Liver (tissue), 9 donors: ENCODE results near the gene ATAD5. TPM values are rescaled to one million over a fixed set of nuclear protein-coding genes. Genes with fewer than 3 reads are reported as not detected.

Experiments used
- DNase-seq: peaks from one replicate; pipeline ENCODE4 v3.0.0-alpha.2; 2017; ENCODE audit warnings: low spot score
- H3K27ac ChIP-seq, 2 donors: one replicate each; pipeline ENCODE4 v1.7.0; 2013; ENCODE audit warnings: inconsistent platforms in 2 of 2, low read length in 2 of 2, control low read depth in 1 of 2, low read depth in 1 of 2, mild to moderate bottlenecking in 1 of 2
- H3K27me3 ChIP-seq, 4 donors: one replicate each; pipeline versions ENCODE4 v1.6.1 to v1.7.0; 2013; ENCODE audit warnings: low read length in 3 of 4, inconsistent platforms in 1 of 4, mild to moderate bottlenecking in 1 of 4, moderate library complexity in 1 of 4; ENCODE audit not compliant: control insufficient read depth in 4 of 4, insufficient read depth in 4 of 4
- H3K36me3 ChIP-seq, 4 donors: one replicate each; pipeline versions ENCODE4 v1.6.1 to v1.7.0; 2013; ENCODE audit warnings: low read length in 3 of 4, mild to moderate bottlenecking in 3 of 4, low read depth in 1 of 4, moderate library complexity in 1 of 4; ENCODE audit not compliant: control insufficient read depth in 4 of 4, insufficient read depth in 3 of 4
- H3K4me1 ChIP-seq, 4 donors: one replicate each; pipeline versions ENCODE4 v1.6.1 to v1.7.0; 2013; ENCODE audit warnings: low read length in 3 of 4, mild to moderate bottlenecking in 3 of 4, moderate library complexity in 1 of 4; ENCODE audit not compliant: control insufficient read depth in 4 of 4, insufficient read depth in 4 of 4
- H3K4me3 ChIP-seq, 3 donors: one replicate each; pipeline versions ENCODE4 v1.6.1 to v1.7.0; 2013; ENCODE audit warnings: low read length in 3 of 3, control low read depth in 1 of 3, low read depth in 1 of 3, mild to moderate bottlenecking in 1 of 3
- H3K9ac ChIP-seq, 2 donors: one replicate each; pipeline ENCODE4 v1.7.0; 2013; ENCODE audit warnings: low read length in 2 of 2, mild to moderate bottlenecking in 2 of 2, moderate library complexity in 2 of 2, control low read depth in 1 of 2, low read depth in 1 of 2
- H3K9me3 ChIP-seq, 4 donors: one replicate each; pipeline versions ENCODE4 v1.6.1 to v1.7.0; 2013; ENCODE audit warnings: low read length in 3 of 4; ENCODE audit not compliant: control insufficient read depth in 4 of 4
- EGR1 ChIP-seq, 2 donors: IDR thresholded peaks; 2 replicates each; pipeline ENCODE4 v1.6.1; 2016 to 2018; ENCODE audit warnings: antibody characterized with exemption in 2 of 2, low read depth in 2 of 2
- FOXA2 ChIP-seq: IDR thresholded peaks from 2 replicates; pipeline ENCODE4 v1.6.1; 2016; ENCODE audit warnings: antibody characterized with exemption
- GABPA ChIP-seq, 2 donors: IDR thresholded peaks in 1 of 2; conservative IDR thresholded peaks in 1 of 2; 2 replicates each; pipeline ENCODE4 v1.6.1; 2016; ENCODE audit warnings: antibody characterized with exemption in 2 of 2, mild to moderate bottlenecking in 1 of 2, moderate library complexity in 1 of 2
- HNF4A ChIP-seq, 2 donors: conservative IDR thresholded peaks; 2 replicates each; pipeline ENCODE4 v1.6.1; 2016; ENCODE audit warnings: antibody characterized with exemption in 2 of 2, mild to moderate bottlenecking in 2 of 2
- HNF4G ChIP-seq: IDR thresholded peaks from 2 replicates; pipeline ENCODE4 v1.6.1; 2016; ENCODE audit warnings: antibody characterized with exemption
- JUND ChIP-seq, 2 donors: IDR thresholded peaks; 2 replicates each; pipeline ENCODE4 v1.6.1; 2016; ENCODE audit warnings: antibody characterized with exemption in 2 of 2
- NR2F2 ChIP-seq: IDR thresholded peaks from 2 replicates; pipeline ENCODE4 v1.6.1; 2016; ENCODE audit warnings: antibody characterized with exemption
- RAD21 ChIP-seq, 2 donors: IDR thresholded peaks; 2 replicates each; pipeline ENCODE4 v1.6.1; 2016; ENCODE audit warnings: antibody characterized with exemption in 2 of 2, mild to moderate bottlenecking in 2 of 2
- RXRA ChIP-seq, 2 donors: IDR thresholded peaks; 2 replicates each; pipeline ENCODE4 v1.6.1; 2017 to 2018; ENCODE audit warnings: antibody characterized with exemption in 2 of 2, mild to moderate bottlenecking in 1 of 2
- SP1 ChIP-seq: IDR thresholded peaks from 2 replicates; pipeline ENCODE4 v1.6.1; 2018; ENCODE audit warnings: antibody characterized with exemption, mild to moderate bottlenecking
- TAF1 ChIP-seq: conservative IDR thresholded peaks from 2 replicates; pipeline ENCODE4 v1.6.1; 2016; ENCODE audit warnings: antibody characterized with exemption, mild to moderate bottlenecking
- YY1 ChIP-seq: IDR thresholded peaks from 2 replicates; pipeline ENCODE4 v1.6.1; 2016; ENCODE audit warnings: antibody characterized with exemption, mild to moderate bottlenecking
- ZBTB33 ChIP-seq: IDR thresholded peaks from 2 replicates; pipeline ENCODE4 v1.6.1; 2016; ENCODE audit warnings: antibody characterized with exemption
- WGBS: extraction: QIAGEN DNeasy Blood & Tissue Kit; methylation state at CpG from one replicate; pipeline ENCODE4 v1.1.7; 2013; 5-methylcytosine and 5-hydroxymethylcytosine counted together
- polyA plus RNA-seq, 2 donors: library from polyadenylated mRNA; stranded (reverse) in 1 of 2; unstranded in 1 of 2; fragments of 200-250 nt in 1 of 2; fragments of >200 nt in 1 of 2; fragmentation: Nextera tagmentation in 1 of 2; extraction: Ambion mirVana in 1 of 2; gene quantifications; one replicate each; pipeline versions ENCODE4 v1.2.1 to v1.2.3, GENCODE V29; 2013 to 2015
- total RNA-seq, 2 donors: library from RNA; depleted of rRNA; stranded (reverse); fragments of >200 nt; gene quantifications; one replicate each; pipeline ENCODE4 v1.2.3, GENCODE V29; 2014
- TF ChIP-seq, protein P1 (sequence below): fragments of 150-350 bp; IDR thresholded peaks from 2 replicates; pipeline ENCODE4 v1.5.1; 2017; ENCODE audit warnings: improper control_type of control experiment, low read depth, low read length; ENCODE audit not compliant: missing input control
- TF ChIP-seq, protein P2 (sequence below): IDR thresholded peaks from 2 replicates; pipeline ENCODE4 v1.6.1; 2016; ENCODE audit warnings: antibody characterized with exemption, mild to moderate bottlenecking
- TF ChIP-seq, protein P3 (sequence below): IDR thresholded peaks from 2 replicates; pipeline ENCODE4 v1.6.1; 2016; ENCODE audit warnings: antibody characterized with exemption
- donor health status: healthy.
- donor health status: healthy.
- donor health status: healthy.
- donor health status: healthy.
- donor health status: healthy.

Gene ATAD5
- total and polyA plus RNA-seq, 4 donors: 0.15 to 10.6 (median 0.52) TPM

DNA sequence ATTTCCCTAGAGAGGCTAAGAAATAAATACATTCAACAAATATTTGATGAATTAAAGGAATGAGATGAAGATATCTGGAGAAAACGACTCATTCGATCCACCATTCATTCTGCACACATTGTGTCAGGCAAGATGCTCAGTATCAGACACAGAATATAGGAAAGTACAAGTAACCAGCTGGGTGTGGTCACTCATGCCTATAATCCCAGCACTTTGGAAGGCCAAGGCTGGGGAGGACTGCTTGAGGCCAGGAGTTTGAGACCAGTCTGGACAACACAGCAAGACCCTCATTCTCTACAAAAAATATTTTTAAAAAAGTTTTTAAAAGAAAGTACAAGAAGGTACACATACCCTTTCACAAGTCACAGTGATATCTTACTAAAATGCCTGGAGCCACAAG lies 49.6 kb upstream of the ATAD5 start:
- no peak for DNase-seq
- WGBS: 94% methylated on average over 2 of the region's 2 CpGs
- Histone ChIP-seq H3K9me3 (no peaks in the 10 kb centered on the region), H3K4me1 (no peaks in the 10 kb centered on the region), H3K27ac (no peak overlapping the region), H3K36me3 (peaks cover 0 to 11% (median 5%) of the 10 kb centered on the region in 4 donors), H3K27me3 (no peaks in the 10 kb centered on the region), H3K9ac (no peak overlapping the region), H3K4me3 (no peak overlapping the region)
- TF ChIP-seq NR2F2: no peak
- no peak for TF ChIP-seq ZBTB33
- no peak for TF ChIP-seq HNF4G
- TF ChIP-seq RXRA (IDR thresholded peaks at IDR 0.05): no peak
- no peak for TF ChIP-seq RAD21 (IDR thresholded peaks at IDR 0.05)
- TF ChIP-seq, protein P1, sequence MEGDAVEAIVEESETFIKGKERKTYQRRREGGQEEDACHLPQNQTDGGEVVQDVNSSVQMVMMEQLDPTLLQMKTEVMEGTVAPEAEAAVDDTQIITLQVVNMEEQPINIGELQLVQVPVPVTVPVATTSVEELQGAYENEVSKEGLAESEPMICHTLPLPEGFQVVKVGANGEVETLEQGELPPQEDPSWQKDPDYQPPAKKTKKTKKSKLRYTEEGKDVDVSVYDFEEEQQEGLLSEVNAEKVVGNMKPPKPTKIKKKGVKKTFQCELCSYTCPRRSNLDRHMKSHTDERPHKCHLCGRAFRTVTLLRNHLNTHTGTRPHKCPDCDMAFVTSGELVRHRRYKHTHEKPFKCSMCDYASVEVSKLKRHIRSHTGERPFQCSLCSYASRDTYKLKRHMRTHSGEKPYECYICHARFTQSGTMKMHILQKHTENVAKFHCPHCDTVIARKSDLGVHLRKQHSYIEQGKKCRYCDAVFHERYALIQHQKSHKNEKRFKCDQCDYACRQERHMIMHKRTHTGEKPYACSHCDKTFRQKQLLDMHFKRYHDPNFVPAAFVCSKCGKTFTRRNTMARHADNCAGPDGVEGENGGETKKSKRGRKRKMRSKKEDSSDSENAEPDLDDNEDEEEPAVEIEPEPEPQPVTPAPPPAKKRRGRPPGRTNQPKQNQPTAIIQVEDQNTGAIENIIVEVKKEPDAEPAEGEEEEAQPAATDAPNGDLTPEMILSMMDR: no peak
- no peak for TF ChIP-seq FOXA2
- TF ChIP-seq EGR1 (IDR thresholded peaks at IDR 0.05; ENCODE audit: low read depth in 2 of 2): no peak
- TF ChIP-seq YY1: no peak
- TF ChIP-seq JUND (IDR thresholded peaks at IDR 0.05): no peak
- TF ChIP-seq GABPA (IDR thresholded peaks at IDR 0.05 in 1 of 2, conservative IDR thresholded peaks at IDR 0.05 in 1 of 2): no peak
- TF ChIP-seq, protein P2, sequence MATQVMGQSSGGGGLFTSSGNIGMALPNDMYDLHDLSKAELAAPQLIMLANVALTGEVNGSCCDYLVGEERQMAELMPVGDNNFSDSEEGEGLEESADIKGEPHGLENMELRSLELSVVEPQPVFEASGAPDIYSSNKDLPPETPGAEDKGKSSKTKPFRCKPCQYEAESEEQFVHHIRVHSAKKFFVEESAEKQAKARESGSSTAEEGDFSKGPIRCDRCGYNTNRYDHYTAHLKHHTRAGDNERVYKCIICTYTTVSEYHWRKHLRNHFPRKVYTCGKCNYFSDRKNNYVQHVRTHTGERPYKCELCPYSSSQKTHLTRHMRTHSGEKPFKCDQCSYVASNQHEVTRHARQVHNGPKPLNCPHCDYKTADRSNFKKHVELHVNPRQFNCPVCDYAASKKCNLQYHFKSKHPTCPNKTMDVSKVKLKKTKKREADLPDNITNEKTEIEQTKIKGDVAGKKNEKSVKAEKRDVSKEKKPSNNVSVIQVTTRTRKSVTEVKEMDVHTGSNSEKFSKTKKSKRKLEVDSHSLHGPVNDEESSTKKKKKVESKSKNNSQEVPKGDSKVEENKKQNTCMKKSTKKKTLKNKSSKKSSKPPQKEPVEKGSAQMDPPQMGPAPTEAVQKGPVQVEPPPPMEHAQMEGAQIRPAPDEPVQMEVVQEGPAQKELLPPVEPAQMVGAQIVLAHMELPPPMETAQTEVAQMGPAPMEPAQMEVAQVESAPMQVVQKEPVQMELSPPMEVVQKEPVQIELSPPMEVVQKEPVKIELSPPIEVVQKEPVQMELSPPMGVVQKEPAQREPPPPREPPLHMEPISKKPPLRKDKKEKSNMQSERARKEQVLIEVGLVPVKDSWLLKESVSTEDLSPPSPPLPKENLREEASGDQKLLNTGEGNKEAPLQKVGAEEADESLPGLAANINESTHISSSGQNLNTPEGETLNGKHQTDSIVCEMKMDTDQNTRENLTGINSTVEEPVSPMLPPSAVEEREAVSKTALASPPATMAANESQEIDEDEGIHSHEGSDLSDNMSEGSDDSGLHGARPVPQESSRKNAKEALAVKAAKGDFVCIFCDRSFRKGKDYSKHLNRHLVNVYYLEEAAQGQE: no peak
- TF ChIP-seq HNF4A (conservative IDR thresholded peaks at IDR 0.05): no peak
- TF ChIP-seq TAF1: no peak
- TF ChIP-seq, protein P3, sequence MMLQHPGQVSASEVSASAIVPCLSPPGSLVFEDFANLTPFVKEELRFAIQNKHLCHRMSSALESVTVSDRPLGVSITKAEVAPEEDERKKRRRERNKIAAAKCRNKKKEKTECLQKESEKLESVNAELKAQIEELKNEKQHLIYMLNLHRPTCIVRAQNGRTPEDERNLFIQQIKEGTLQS: no peak

GRCh38 chr17:30788918-30789317 lies 42.8 kb upstream of the ATAD5 start:
- H3K36me3 ChIP-seq: peaks cover 5 to 14% (median 10%) of the 10 kb centered on the region in 4 donors

More at GRCh38 chr17:30788918-30789317, 42.8 kb upstream of the ATAD5 start:
- Histone ChIP-seq H3K4me3 (no peak overlapping the region), H3K9me3 (no peaks in the 10 kb centered on the region), H3K27me3 (no peaks in the 10 kb centered on the region), H3K27ac (no peak overlapping the region), H3K4me1 (peaks cover 0 to 4% (median 0%) of the 10 kb centered on the region in 4 donors), H3K9ac (no peak overlapping the region)
- TF ChIP-seq RAD21 (IDR thresholded peaks at IDR 0.05): no peak
- TF ChIP-seq ZBTB33: no peak
- TF ChIP-seq, protein P3: no peak
- TF ChIP-seq SP1: no peak
- TF ChIP-seq, protein P2: no peak
- 94% methylated on average over 2 of the region's 2 CpGs for WGBS
- no peak for DNase-seq
